Lower lobe of right lung (tissue), 2 donors: ENCODE results near the gene TMEM40. TPM values are rescaled to one million over a fixed set of nuclear protein-coding genes. Genes with fewer than 3 reads are reported as not detected.

ENCODE experiments used
- ATAC-seq, 2 donors: fragments of 200-7000 bp; cut with Tn5 transposase; one replicate each; pipeline ENCODE4 v1.9.1; 2020 to 2022; ENCODE audit warnings: mild to moderate bottlenecking in 2 of 2, moderate library complexity in 2 of 2
- DNase-seq: peaks from one replicate; pipeline ENCODE4 v3.0.0-alpha.2; 2020
- H3K27ac ChIP-seq: fragments of 200-600 bp; one replicate; pipeline ENCODE4 v1.8.0; 2022
- H3K27me3 ChIP-seq: fragments of 200-600 bp; one replicate; pipeline ENCODE4 v1.8.0; 2022; ENCODE audit warnings: low read depth
- H3K36me3 ChIP-seq: fragments of 200-600 bp; one replicate; pipeline ENCODE4 v1.8.0; 2022; ENCODE audit warnings: mild to moderate bottlenecking
- H3K4me1 ChIP-seq: fragments of 200-600 bp; one replicate; pipeline ENCODE4 v1.8.0; 2022
- H3K4me3 ChIP-seq: fragments of 200-600 bp; one replicate; pipeline ENCODE4 v1.8.0; 2022; ENCODE audit warnings: mild to moderate bottlenecking
- H3K9me3 ChIP-seq: fragments of 200-600 bp; one replicate; pipeline ENCODE4 v1.8.0; 2022
- intact Hi-C: fragments of 100-400 bp; cut with DNase I; formaldehyde crosslinking; loops from one replicate; pipeline ENCODE4 v1.11.0; 2022
- total RNA-seq: library from RNA; stranded (reverse); fragmentation: NEBNext Ultra II Directional; extraction: Animal tissue kit (Norgen Biotek cat#: 25700); gene quantifications from one replicate; pipeline ENCODE4 v1.2.1, GENCODE V29; 2021
- TF ChIP-seq, protein P1 (sequence below): fragments of 200-600 bp; IDR thresholded peaks from one replicate; pipeline ENCODE4 v1.8.0; 2022; ENCODE audit warnings: antibody characterized with exemption, mild to moderate bottlenecking
- donor health status: DM: no; HTN: yes; CAD: no; lungs with severe emphysema.

The TMEM40 gene
- total RNA-seq, 1 donor from 2014 or later: 1.0 TPM

DNA sequence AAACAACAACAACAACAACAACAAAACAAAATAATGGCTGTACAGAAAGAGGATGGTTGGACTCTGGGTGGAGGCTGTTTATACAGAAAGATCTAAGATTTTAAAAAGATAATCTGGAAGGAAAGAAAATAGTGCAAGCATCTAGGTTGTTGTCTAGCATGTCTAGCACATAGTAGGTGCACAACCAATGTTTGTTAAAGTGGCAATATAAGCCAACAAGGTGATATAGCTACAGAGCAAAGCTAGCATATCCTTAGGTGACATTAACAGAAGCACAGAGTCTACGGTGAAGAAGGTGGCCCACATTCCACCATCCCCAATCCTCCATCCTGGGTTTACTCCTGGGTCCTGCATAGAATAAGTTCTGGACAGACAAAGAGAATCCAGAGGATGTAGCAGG is 4.7 kb downstream of the TMEM40 start:
- TF ChIP-seq, protein P1, sequence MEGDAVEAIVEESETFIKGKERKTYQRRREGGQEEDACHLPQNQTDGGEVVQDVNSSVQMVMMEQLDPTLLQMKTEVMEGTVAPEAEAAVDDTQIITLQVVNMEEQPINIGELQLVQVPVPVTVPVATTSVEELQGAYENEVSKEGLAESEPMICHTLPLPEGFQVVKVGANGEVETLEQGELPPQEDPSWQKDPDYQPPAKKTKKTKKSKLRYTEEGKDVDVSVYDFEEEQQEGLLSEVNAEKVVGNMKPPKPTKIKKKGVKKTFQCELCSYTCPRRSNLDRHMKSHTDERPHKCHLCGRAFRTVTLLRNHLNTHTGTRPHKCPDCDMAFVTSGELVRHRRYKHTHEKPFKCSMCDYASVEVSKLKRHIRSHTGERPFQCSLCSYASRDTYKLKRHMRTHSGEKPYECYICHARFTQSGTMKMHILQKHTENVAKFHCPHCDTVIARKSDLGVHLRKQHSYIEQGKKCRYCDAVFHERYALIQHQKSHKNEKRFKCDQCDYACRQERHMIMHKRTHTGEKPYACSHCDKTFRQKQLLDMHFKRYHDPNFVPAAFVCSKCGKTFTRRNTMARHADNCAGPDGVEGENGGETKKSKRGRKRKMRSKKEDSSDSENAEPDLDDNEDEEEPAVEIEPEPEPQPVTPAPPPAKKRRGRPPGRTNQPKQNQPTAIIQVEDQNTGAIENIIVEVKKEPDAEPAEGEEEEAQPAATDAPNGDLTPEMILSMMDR: no peak
- Histone ChIP-seq H3K4me3 (no peak overlapping the region), H3K36me3 (no peaks in the 10 kb centered on the region), H3K9me3 (no peaks in the 10 kb centered on the region), H3K4me1 (peaks cover 24% of the 10 kb centered on the region), H3K27ac (no peak overlapping the region), H3K27me3 (no peaks in the 10 kb centered on the region)
- ATAC-seq: no peak
- intact Hi-C loops: no loop called here
- DNase-seq: no peak

DNA sequence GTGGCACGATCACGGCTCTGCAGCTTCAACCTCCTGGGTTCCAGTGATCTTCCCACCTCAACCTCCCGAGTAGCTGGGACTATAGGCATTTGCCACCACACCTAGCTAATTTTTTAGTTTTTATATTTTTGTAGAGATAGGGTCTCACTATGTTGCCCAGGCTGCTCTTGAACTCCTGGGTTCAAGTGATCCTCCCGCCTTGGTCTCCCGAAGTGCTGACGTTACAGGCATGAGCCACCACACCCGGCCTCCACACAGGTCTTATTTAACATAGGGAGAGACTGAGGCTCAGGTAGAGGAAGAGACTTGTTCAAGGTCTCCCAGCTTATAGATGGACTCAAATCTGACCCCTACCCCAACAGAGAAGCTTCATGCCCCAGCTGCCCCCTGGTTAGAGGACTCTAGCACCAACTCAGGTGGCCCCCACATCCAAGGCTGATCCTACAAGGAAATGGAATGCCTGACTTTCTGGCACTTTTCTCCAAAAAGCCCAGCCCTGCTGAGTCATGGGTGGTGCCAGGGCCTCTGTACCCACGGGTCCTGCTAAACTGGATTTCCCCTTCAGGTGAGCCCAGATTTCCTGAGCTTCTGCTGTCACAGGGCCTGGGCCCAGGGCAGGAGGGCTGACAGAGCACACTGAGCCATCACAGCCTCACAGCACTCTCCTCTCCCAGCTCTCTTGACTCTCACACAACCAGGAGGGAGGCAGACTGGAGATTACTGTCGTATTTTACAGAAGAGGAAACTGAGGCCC is 5.6 kb downstream of the TMEM40 start:
- intact Hi-C loops: no loop called here
- no peaks in the 10 kb centered on the region for H3K36me3 ChIP-seq
- no peak overlapping the region for H3K27ac ChIP-seq
- H3K4me1 ChIP-seq: peaks cover 17% of the 10 kb centered on the region
- ATAC-seq (no peak), DNase-seq (no peak)
- no peaks in the 10 kb centered on the region for H3K9me3 ChIP-seq
- TF ChIP-seq, protein P1: no peak
- no peak overlapping the region for H3K4me3 ChIP-seq
- no peaks in the 10 kb centered on the region for H3K27me3 ChIP-seq

DNA sequence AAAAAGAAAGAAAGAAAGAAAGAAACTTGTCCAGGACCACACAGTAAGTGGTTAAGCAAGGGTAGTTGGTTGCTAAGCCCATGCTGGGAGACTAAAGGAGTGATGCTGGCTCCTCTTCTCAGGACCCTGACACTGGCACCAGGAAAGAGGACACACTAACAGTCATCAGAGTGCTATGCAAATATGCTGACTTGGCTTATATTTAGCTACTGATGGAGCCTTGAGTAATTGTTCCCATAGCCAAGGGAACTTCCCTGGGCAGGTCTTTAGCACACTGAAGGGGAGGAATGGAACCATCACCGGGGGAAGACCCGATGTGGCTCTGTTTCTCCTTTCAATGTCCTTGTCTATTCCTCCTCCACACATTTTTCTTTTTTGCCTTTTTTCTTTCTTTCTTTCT is 6.2 kb downstream of the TMEM40 start:
- Histone ChIP-seq H3K36me3 (no peaks in the 10 kb centered on the region), H3K4me1 (peaks cover 10% of the 10 kb centered on the region), H3K27me3 (no peaks in the 10 kb centered on the region), H3K4me3 (no peak overlapping the region), H3K9me3 (no peaks in the 10 kb centered on the region), H3K27ac (no peak overlapping the region)
- intact Hi-C loops: no loop called here
- DNase-seq (no peak), ATAC-seq (no peak)
- TF ChIP-seq, protein P1: no peak

DNA sequence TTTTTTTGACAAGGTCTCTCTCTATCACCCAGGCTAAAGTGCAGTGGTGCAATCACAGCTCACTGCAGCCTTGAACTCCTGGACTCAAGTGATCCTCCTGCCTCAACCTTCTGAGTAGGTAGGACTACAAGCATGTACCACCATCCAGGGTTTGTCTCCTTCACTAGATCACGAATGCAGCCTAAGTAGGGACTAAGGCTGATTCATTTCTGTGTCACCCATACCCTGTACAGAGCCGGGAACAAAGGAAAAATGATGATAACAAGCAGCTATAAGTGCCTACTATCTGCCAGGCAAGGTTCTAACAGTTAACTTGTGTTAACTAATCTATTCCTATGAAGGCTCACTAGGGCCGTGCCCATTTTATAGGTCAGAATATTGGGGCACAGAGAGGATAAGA is 7.0 kb downstream of the TMEM40 start:
- intact Hi-C loops: no loop called here
- TF ChIP-seq, protein P1: no peak
- H3K9me3 ChIP-seq: no peaks in the 10 kb centered on the region
- H3K4me3 ChIP-seq: no peak overlapping the region
- no peaks in the 10 kb centered on the region for H3K27me3 ChIP-seq
- H3K27ac ChIP-seq: no peak overlapping the region
- DNase-seq (no peak), ATAC-seq (no peak)
- peaks cover 8% of the 10 kb centered on the region for H3K4me1 ChIP-seq
- no peaks in the 10 kb centered on the region for H3K36me3 ChIP-seq

DNA sequence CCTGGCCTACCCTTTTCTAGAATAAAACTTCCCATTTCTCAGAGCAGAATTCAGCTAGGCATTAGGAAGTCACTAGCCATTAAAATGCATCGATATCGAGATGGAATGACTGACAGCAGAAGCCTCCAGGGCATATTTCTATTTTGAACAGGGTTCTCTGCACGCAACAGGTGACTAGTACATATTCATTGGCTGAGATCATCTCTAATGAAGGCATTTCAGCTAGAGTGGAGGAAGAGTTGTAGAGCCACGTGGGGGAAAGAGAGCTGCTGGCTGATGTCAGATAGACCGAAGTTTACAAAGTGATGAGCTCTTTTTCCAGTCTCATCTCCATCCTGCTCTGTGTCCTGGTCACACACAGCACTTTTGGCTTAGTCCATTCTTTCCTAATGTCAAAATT is 7.5 kb downstream of the TMEM40 start:
- no peak for DNase-seq
- intact Hi-C loops: no loop called here
- no peaks in the 10 kb centered on the region for H3K27me3 ChIP-seq
- H3K4me3 ChIP-seq: no peak overlapping the region
- H3K4me1 ChIP-seq: peaks cover 8% of the 10 kb centered on the region
- H3K36me3 ChIP-seq: no peaks in the 10 kb centered on the region
- H3K9me3 ChIP-seq: no peaks in the 10 kb centered on the region
- ATAC-seq: no peak
- H3K27ac ChIP-seq: no peak overlapping the region
- TF ChIP-seq, protein P1: no peak
